K562 (cell line): Measurements from ENCODE around the gene USP17L30. TPM values are rescaled to one million over a fixed set of nuclear protein-coding genes. Genes with fewer than 3 reads are reported as not detected.

Experiments
- PRMT5 ChIP-seq: sonication (generic); formaldehyde crosslinking; IDR thresholded peaks from 2 replicates; pipeline ENCODE4 v1.5.0; 2020; ENCODE audit warnings: missing genetic modification reagents
- polyA plus RNA-seq, 8 experiments: library from polyadenylated mRNA; depleted of rRNA in 4 of 8; stranded (reverse) in 5 of 8; unstranded in 3 of 8; fragments of >200 nt; fragmentation: Nextera tagmentation in 2 of 8; fragmentation: Illumina TruSeq in 1 of 8; extraction: Ambion mirVana in 2 of 8; extraction: Trizol in 1 of 8; gene quantifications; 2 replicates each; pipeline versions ENCODE4 v1.2.1 to v1.2.3, GENCODE V29; 2011 to 2014; ENCODE audit warnings: inconsistent platforms in 1 of 8, missing spikeins in 1 of 8
- small RNA-seq: library from RNA; depleted of rRNA; stranded (forward); fragments of <200 nt; gene quantifications from one replicate; pipeline ENCODE3, GENCODE V24; 2014
- total RNA-seq, 7 experiments: library from RNA; depleted of rRNA in 6 of 7; stranded (reverse); fragments of >200 nt in 6 of 7; fragmentation: Illumina TruSeq in 2 of 7; extraction: Trizol in 2 of 7; gene quantifications; 2 replicates each; pipeline versions ENCODE4 v1.2.1 to v1.2.3, GENCODE V29; 2011 to 2021; ENCODE audit warnings: low replicate concordance in 1 of 7

USP17L30 gene
- total and polyA plus RNA-seq, 9 of the 15 experiments (the other 6 are each of a cell fraction or from before 2014, with no cell fraction given), result not detected

DNA sequence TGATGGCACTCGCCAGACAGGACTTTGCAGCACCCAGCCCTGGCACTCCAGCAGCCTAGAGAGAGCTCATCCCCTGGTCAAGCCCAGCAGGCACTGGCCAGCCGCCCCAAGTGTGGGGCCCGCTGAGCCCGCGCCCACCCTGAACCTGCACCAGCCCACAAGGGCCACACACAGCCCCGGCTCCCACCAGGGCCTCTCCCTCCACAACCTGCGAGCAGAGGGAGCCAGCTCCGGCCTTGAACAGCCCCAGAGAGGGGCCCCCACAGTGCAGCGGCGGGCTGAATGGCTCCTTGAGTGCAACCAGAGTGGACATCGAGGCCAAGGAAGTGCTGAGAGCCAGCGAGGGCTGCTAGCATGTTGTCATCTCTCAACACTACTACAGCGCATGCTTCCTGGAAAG, 46.9 kb downstream of the USP17L30 start (continued):
- no peak for TF ChIP-seq PRMT5 (CRISPR knock-in tag)

Small RNAs within 50 kb of the gene (small RNA-seq; reads per million reads assigned to genes)
- gene RNA5SP153, result not detected

Other genes with a start within 250 kb of the USP17L30 start
Only the 7 nearest of the 20 such genes appear.
- not detected in 2 replicates for gene USP17L24, start 38.0 kb upstream of the USP17L30 start, total RNA-seq (2014; rRNA removed)
- gene USP17L24, start 38.0 kb upstream of the USP17L30 start, total RNA-seq (2014; rRNA removed; fragmentation: Illumina TruSeq; extraction: Trizol), result not detected in 2 replicates
- not detected in 2 replicates for gene USP17L24, start 38.0 kb upstream of the USP17L30 start, total RNA-seq (2015; rRNA removed; fragmentation: Illumina TruSeq; extraction: Trizol)
- gene USP17L24, start 38.0 kb upstream of the USP17L30 start, total RNA-seq (2021), result not detected in 2 replicates
- not detected in 2 replicates for gene USP17L24, start 38.0 kb upstream of the USP17L30 start, polyA plus RNA-seq (2011; rRNA removed)
- gene USP17L24, start 38.0 kb upstream of the USP17L30 start, polyA plus RNA-seq (2014; fragmentation: Illumina TruSeq; extraction: Trizol), result not detected in 2 replicates
- not detected for gene USP17L24, start 38.0 kb upstream of the USP17L30 start, polyA plus RNA-seq (2014; fragmentation: Nextera tagmentation; extraction: Ambion mirVana)
- gene USP17L24, start 38.0 kb upstream of the USP17L30 start, polyA plus RNA-seq (2014; rRNA removed), result not detected in 2 replicates
- gene USP17L25, start 33.2 kb upstream of the USP17L30 start, total RNA-seq (2014; rRNA removed), result not detected in 2 replicates
- gene USP17L25, start 33.2 kb upstream of the USP17L30 start, total RNA-seq (2014; rRNA removed; fragmentation: Illumina TruSeq; extraction: Trizol), result not detected in 2 replicates
- gene USP17L25, start 33.2 kb upstream of the USP17L30 start, total RNA-seq (2015; rRNA removed; fragmentation: Illumina TruSeq; extraction: Trizol), result not detected in 2 replicates
- not detected in 2 replicates for gene USP17L25, start 33.2 kb upstream of the USP17L30 start, total RNA-seq (2021)
- gene USP17L25, start 33.2 kb upstream of the USP17L30 start, polyA plus RNA-seq (2011; rRNA removed), result not detected in 2 replicates
- not detected in 2 replicates for gene USP17L25, start 33.2 kb upstream of the USP17L30 start, polyA plus RNA-seq (2014; fragmentation: Illumina TruSeq; extraction: Trizol)
- not detected for gene USP17L25, start 33.2 kb upstream of the USP17L30 start, polyA plus RNA-seq (2014; fragmentation: Nextera tagmentation; extraction: Ambion mirVana)
- not detected in 2 replicates for gene USP17L25, start 33.2 kb upstream of the USP17L30 start, polyA plus RNA-seq (2014; rRNA removed)
- not detected in 2 replicates for gene USP17L26, start 28.5 kb upstream of the USP17L30 start, total RNA-seq (2014; rRNA removed)
- gene USP17L26, start 28.5 kb upstream of the USP17L30 start, total RNA-seq (2014; rRNA removed; fragmentation: Illumina TruSeq; extraction: Trizol), result not detected in 2 replicates
- not detected in 2 replicates for gene USP17L26, start 28.5 kb upstream of the USP17L30 start, total RNA-seq (2015; rRNA removed; fragmentation: Illumina TruSeq; extraction: Trizol)
- not detected in 2 replicates for gene USP17L26, start 28.5 kb upstream of the USP17L30 start, total RNA-seq (2021)
- not detected in 2 replicates for gene USP17L26, start 28.5 kb upstream of the USP17L30 start, polyA plus RNA-seq (2011; rRNA removed)
- not detected in 2 replicates for gene USP17L26, start 28.5 kb upstream of the USP17L30 start, polyA plus RNA-seq (2014; fragmentation: Illumina TruSeq; extraction: Trizol)
- gene USP17L26, start 28.5 kb upstream of the USP17L30 start, polyA plus RNA-seq (2014; fragmentation: Nextera tagmentation; extraction: Ambion mirVana), result not detected
- not detected in 2 replicates for gene USP17L26, start 28.5 kb upstream of the USP17L30 start, polyA plus RNA-seq (2014; rRNA removed)
- not detected in 2 replicates for gene USP17L5, start 23.7 kb upstream of the USP17L30 start, total RNA-seq (2014; rRNA removed)
- gene USP17L5, start 23.7 kb upstream of the USP17L30 start, total RNA-seq (2014; rRNA removed; fragmentation: Illumina TruSeq; extraction: Trizol), result not detected in 2 replicates
- gene USP17L5, start 23.7 kb upstream of the USP17L30 start, total RNA-seq (2015; rRNA removed; fragmentation: Illumina TruSeq; extraction: Trizol), result not detected in 2 replicates
- not detected in 2 replicates for gene USP17L5, start 23.7 kb upstream of the USP17L30 start, total RNA-seq (2021)
- gene USP17L5, start 23.7 kb upstream of the USP17L30 start, polyA plus RNA-seq (2011; rRNA removed), result not detected in 2 replicates
- gene USP17L5, start 23.7 kb upstream of the USP17L30 start, polyA plus RNA-seq (2014; fragmentation: Illumina TruSeq; extraction: Trizol), result not detected in 2 replicates
- not detected for gene USP17L5, start 23.7 kb upstream of the USP17L30 start, polyA plus RNA-seq (2014; fragmentation: Nextera tagmentation; extraction: Ambion mirVana)
- not detected in 2 replicates for gene USP17L5, start 23.7 kb upstream of the USP17L30 start, polyA plus RNA-seq (2014; rRNA removed)
- not detected in 2 replicates for gene USP17L27, start 19.0 kb upstream of the USP17L30 start, total RNA-seq (2014; rRNA removed)
- not detected in 2 replicates for gene USP17L27, start 19.0 kb upstream of the USP17L30 start, total RNA-seq (2014; rRNA removed; fragmentation: Illumina TruSeq; extraction: Trizol)
- gene USP17L27, start 19.0 kb upstream of the USP17L30 start, total RNA-seq (2015; rRNA removed; fragmentation: Illumina TruSeq; extraction: Trizol), result not detected in 2 replicates
- not detected in 2 replicates for gene USP17L27, start 19.0 kb upstream of the USP17L30 start, total RNA-seq (2021)
- gene USP17L27, start 19.0 kb upstream of the USP17L30 start, polyA plus RNA-seq (2011; rRNA removed), result not detected in 2 replicates
- not detected in 2 replicates for gene USP17L27, start 19.0 kb upstream of the USP17L30 start, polyA plus RNA-seq (2014; fragmentation: Illumina TruSeq; extraction: Trizol)
- not detected for gene USP17L27, start 19.0 kb upstream of the USP17L30 start, polyA plus RNA-seq (2014; fragmentation: Nextera tagmentation; extraction: Ambion mirVana)
- gene USP17L27, start 19.0 kb upstream of the USP17L30 start, polyA plus RNA-seq (2014; rRNA removed), result not detected in 2 replicates
- gene USP17L28, start 14.2 kb upstream of the USP17L30 start, total RNA-seq (2014; rRNA removed), result not detected in 2 replicates
- gene USP17L28, start 14.2 kb upstream of the USP17L30 start, total RNA-seq (2014; rRNA removed; fragmentation: Illumina TruSeq; extraction: Trizol), result not detected in 2 replicates
- gene USP17L28, start 14.2 kb upstream of the USP17L30 start, total RNA-seq (2015; rRNA removed; fragmentation: Illumina TruSeq; extraction: Trizol), result not detected in 2 replicates
- gene USP17L28, start 14.2 kb upstream of the USP17L30 start, total RNA-seq (2021), result not detected in 2 replicates
- gene USP17L28, start 14.2 kb upstream of the USP17L30 start, polyA plus RNA-seq (2011; rRNA removed), result not detected in 2 replicates
- not detected in 2 replicates for gene USP17L28, start 14.2 kb upstream of the USP17L30 start, polyA plus RNA-seq (2014; fragmentation: Illumina TruSeq; extraction: Trizol)
- not detected for gene USP17L28, start 14.2 kb upstream of the USP17L30 start, polyA plus RNA-seq (2014; fragmentation: Nextera tagmentation; extraction: Ambion mirVana)
- not detected in 2 replicates for gene USP17L28, start 14.2 kb upstream of the USP17L30 start, polyA plus RNA-seq (2014; rRNA removed)
- not detected in 2 replicates for gene USP17L29, start 9.5 kb upstream of the USP17L30 start, total RNA-seq (2014; rRNA removed)
- gene USP17L29, start 9.5 kb upstream of the USP17L30 start, total RNA-seq (2014; rRNA removed; fragmentation: Illumina TruSeq; extraction: Trizol), result not detected in 2 replicates
- gene USP17L29, start 9.5 kb upstream of the USP17L30 start, total RNA-seq (2015; rRNA removed; fragmentation: Illumina TruSeq; extraction: Trizol), result not detected in 2 replicates
- not detected in 2 replicates for gene USP17L29, start 9.5 kb upstream of the USP17L30 start, total RNA-seq (2021)
- gene USP17L29, start 9.5 kb upstream of the USP17L30 start, polyA plus RNA-seq (2011; rRNA removed), result not detected in 2 replicates
- not detected in 2 replicates for gene USP17L29, start 9.5 kb upstream of the USP17L30 start, polyA plus RNA-seq (2014; fragmentation: Illumina TruSeq; extraction: Trizol)
- not detected for gene USP17L29, start 9.5 kb upstream of the USP17L30 start, polyA plus RNA-seq (2014; fragmentation: Nextera tagmentation; extraction: Ambion mirVana)
- not detected in 2 replicates for gene USP17L29, start 9.5 kb upstream of the USP17L30 start, polyA plus RNA-seq (2014; rRNA removed)